Erythroblast (primary cell): ENCODE measurements around the gene LACRT.

Source experiments
- DNase-seq, 2 experiments: peaks; one replicate each; lab custom pipeline; 2025; lab: John Stamatoyannopoulos, UW
- GATA1 ChIP-seq: IDR thresholded peaks from 2 replicates; pipeline ENCODE4 v1.6.1; 2011; ENCODE audit warnings: low read depth, mild to moderate bottlenecking, control low read depth, low read length, moderate library complexity
- POLR2A ChIP-seq: IDR thresholded peaks from 2 replicates; pipeline ENCODE4 v1.6.1; 2011; ENCODE audit warnings: mild to moderate bottlenecking, low read length

Gene LACRT

DNA sequence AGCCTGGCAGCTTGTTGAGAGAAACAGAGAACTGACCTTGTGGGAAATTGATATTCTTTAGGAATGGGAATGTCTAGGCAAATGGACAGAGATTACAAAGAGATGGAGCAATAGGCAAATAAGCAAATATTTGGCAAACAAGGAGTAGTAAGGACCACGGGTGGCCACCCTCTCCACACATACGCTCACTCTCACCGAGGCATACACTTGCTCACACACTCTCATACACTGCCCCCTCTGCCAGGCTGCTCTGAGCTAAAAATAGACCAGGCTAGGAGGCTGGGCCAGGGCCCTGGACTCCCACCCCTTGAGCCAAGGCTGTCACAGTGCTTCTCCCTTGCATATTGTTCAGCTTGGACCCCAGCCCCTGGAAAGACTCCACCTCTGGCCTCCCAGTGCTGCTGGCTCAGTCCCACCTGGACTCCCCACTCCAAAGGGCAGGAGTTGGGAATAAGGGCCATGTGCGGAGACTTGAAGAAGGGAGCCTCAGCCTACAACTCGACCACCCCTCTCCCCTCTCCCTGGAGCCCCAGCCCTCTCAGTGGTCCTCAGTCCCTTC lies 47.3 kb downstream of the LACRT start:
- no peak for DNase-seq
- no peak for TF ChIP-seq POLR2A
- no peak for TF ChIP-seq GATA1

DNA sequence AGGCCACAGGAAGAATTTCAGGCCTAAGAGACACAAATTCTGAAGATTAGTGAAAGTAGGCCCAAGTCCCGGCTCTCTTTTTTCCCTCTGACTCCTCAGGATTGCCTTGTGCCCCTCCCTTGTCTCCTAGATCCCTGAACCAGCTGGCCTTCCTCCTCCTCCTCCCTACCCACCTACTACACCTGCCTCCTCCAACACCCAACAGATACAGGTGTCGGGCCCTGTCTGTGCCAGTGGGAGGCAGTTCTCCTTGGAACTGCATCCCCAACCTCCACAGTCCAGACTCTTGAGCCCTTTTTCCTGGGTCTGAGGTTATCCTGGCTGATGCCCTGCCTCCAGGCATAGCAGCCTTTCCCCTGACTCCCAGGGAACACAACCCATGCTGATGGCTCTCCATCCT lies 48.1 kb downstream of the LACRT start:
- TF ChIP-seq GATA1: no peak
- TF ChIP-seq POLR2A: no peak
- no peak for DNase-seq

DNA sequence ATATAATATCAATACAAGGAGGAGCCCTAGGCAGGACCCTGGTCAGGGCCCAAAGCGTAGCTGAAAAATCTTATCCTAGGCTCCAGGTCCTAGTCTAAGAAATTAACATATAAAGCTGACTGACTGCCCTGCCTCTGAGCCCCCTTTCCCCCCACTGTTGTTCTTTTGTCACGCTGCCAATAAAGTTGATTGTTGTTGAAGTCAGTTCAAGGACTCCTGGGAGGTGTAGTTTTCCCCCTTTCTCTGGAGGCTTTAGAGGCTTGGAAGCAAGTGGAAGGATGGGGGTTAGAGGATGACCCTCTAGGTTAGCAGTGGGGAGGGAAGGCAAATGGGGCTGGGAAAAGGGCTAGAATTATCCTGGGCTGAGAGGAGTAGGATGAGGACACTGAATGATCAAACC lies 49.5 kb downstream of the LACRT start:
- TF ChIP-seq POLR2A (no peak), GATA1 (no peak)
- no peak for DNase-seq

DNA sequence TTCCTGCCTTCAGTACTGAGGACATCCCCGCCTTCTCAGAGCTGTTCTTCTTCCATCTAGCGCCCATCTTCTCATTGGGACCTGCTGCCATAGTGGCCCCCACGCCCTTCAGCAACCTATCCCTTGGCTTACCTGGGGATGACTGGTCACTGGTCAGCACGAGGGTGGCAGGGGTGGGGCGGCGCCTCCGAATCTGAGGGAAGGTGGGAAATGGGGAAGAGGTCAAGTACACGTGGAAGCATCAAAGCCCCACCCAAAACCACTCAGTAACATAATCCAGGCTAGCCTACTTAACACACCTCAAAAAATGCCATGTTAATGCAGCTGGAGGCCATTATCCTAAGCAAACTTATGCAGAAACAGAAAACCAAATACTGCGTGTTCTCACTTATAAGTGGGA lies 50.6 kb downstream of the LACRT start:
- DNase-seq: no peak
- TF ChIP-seq GATA1 (no peak), POLR2A (no peak)

DNA sequence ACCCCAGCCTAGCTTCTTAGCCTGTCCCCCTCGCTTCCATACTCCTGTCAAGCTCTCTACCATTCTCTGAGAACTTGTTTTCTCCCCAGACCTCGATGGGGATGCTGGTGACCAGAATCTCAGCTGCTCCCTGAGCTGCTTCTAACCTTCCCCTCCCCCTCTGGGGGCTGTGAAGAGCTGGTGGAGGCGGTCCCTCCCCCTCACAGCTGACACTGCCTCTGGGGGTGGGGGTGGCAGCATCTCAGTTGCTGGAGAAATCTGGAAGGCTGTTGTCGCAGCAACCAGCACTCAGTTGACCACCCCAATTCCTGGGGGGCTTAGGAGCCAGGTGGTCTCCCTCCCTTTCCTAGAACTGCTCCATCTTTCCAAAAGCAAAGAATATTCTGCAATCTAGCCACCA lies 51.0 kb downstream of the LACRT start:
- no peak for DNase-seq
- no peak for TF ChIP-seq GATA1
- TF ChIP-seq POLR2A: no peak

DNA sequence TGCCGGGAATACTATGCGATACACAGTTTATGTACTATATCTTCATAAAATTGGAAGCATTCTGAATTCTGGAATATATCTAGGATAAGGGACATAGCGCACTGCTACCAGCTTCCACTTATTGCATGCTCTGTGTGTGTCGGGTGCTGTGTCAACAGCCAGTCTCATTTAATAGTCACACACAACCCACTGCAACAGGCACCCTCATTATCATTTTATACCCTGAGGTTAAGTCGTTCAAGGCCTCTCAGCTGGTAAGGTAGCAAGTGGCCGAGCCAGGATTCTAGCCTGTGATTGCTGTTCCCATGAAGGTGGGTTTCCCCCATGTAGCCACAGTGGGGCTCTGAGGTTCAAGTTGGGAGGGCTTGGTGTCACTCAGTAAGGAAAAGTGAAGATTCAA lies 53.3 kb downstream of the LACRT start:
- TF ChIP-seq GATA1 (no peak), POLR2A (no peak)
- no peak for DNase-seq
